Mesendoderm (in vitro differentiated cells): ENCODE results near the gene PREX1.

ENCODE experiments used
- DNase-seq: peaks from one replicate; pipeline ENCODE4 v3.0.0; 2013
- H2AK5ac ChIP-seq: 2 replicates; pipeline ENCODE4 v1.6.1; 2013; ENCODE audit warnings: low read length, inconsistent platforms
- H2BK120ac ChIP-seq: 2 replicates; pipeline ENCODE4 v1.6.1; 2013; ENCODE audit warnings: low read depth, mild to moderate bottlenecking, low read length, moderate library complexity, mixed read lengths
- H2BK15ac ChIP-seq: replicated peaks from 2 replicates; pipeline ENCODE4 v1.6.1; 2013; ENCODE audit warnings: low read depth, mild to moderate bottlenecking, moderate library complexity
- H2BK5ac ChIP-seq: 2 replicates; pipeline ENCODE4 v1.6.1; 2013; ENCODE audit warnings: low read length, inconsistent platforms
- H3K18ac ChIP-seq: 2 replicates; pipeline ENCODE4 v1.6.1; 2013; ENCODE audit warnings: mild to moderate bottlenecking, low read length, mixed read lengths
- H3K23ac ChIP-seq: one replicate; pipeline ENCODE4 v1.6.1; 2013; ENCODE audit warnings: low read length
- H3K27ac ChIP-seq: 2 replicates; pipeline ENCODE4 v1.5.1; 2013; ENCODE audit warnings: low read depth, mild to moderate bottlenecking, inconsistent platforms, low read length, moderate library complexity
- H3K27me3 ChIP-seq: 2 replicates; pipeline ENCODE4 v1.6.1; 2013; ENCODE audit warnings: low read length, control low read depth, mild to moderate bottlenecking, inconsistent platforms; ENCODE audit not compliant: insufficient read depth, poor library complexity
- H3K36me3 ChIP-seq: 2 replicates; pipeline ENCODE4 v1.6.1; 2013; ENCODE audit warnings: low read length, inconsistent platforms; ENCODE audit not compliant: control insufficient read depth, insufficient read depth
- H3K4ac ChIP-seq: one replicate; pipeline ENCODE4 v1.6.1; 2013; ENCODE audit warnings: low read depth, mild to moderate bottlenecking, low read length, moderate library complexity
- H3K4me1 ChIP-seq: 2 replicates; pipeline ENCODE4 v1.6.1; 2013; ENCODE audit warnings: low read depth, low read length, inconsistent platforms; ENCODE audit not compliant: control insufficient read depth
- H3K4me2 ChIP-seq: 2 replicates; pipeline ENCODE4 v1.6.1; 2013; ENCODE audit warnings: low read length
- H3K4me3 ChIP-seq: 2 replicates; pipeline ENCODE4 v1.5.1; 2013; ENCODE audit warnings: mild to moderate bottlenecking, low read length
- H3K56ac ChIP-seq: one replicate; pipeline ENCODE4 v1.6.1; 2013; ENCODE audit warnings: low read length
- H3K79me1 ChIP-seq: 2 replicates; pipeline ENCODE4 v1.6.1; 2013; ENCODE audit warnings: low read length, inconsistent platforms
- H3K79me2 ChIP-seq: 2 replicates; pipeline ENCODE4 v1.6.1; 2013; ENCODE audit warnings: mild to moderate bottlenecking, low read length; ENCODE audit not compliant: control insufficient read depth, insufficient read depth
- H3K9ac ChIP-seq: 2 replicates; pipeline ENCODE4 v1.6.1; 2013; ENCODE audit warnings: low read length, inconsistent platforms
- H4K5ac ChIP-seq: one replicate; pipeline ENCODE4 v1.6.1; 2013; ENCODE audit warnings: low read length
- H4K8ac ChIP-seq: one replicate; pipeline ENCODE4 v1.6.1; 2013; ENCODE audit warnings: low read depth, mild to moderate bottlenecking, control low read depth, low read length, moderate library complexity
- WGBS: extraction: QIAGEN DNeasy Blood & Tissue Kit; methylation state at CpG from one replicate; pipeline ENCODE4 v1.1.7; 2013; ENCODE audit warnings: low lambda C conversion rate, missing lambda C conversion rate; ENCODE audit not compliant: insufficient coverage; ENCODE audit errors: extremely low coverage; 5-methylcytosine and 5-hydroxymethylcytosine counted together

The PREX1 gene

GRCh38 chr20:48819821-48820648 is 7.8 kb downstream of the PREX1 start:
- Histone ChIP-seq H3K79me1 (peaks cover 48% of the 10 kb centered on the region), H3K4me2 (no peak overlapping the region), H3K79me2 (peaks cover 87% of the 10 kb centered on the region), H3K27ac (no peak overlapping the region), H2AK5ac (no peak overlapping the region), H3K56ac (peak overlapping the region; percentile 17), H3K4ac (no peak overlapping the region), H4K8ac (no peak overlapping the region), H3K18ac (no peak overlapping the region), H3K4me1 (peaks cover 5% of the 10 kb centered on the region), H3K27me3 (no peaks in the 10 kb centered on the region), H2BK5ac (no peak overlapping the region), H3K36me3 (peaks cover 1% of the 10 kb centered on the region), H2BK120ac (no peak overlapping the region), H3K4me3 (no peak overlapping the region), H3K23ac (no peak overlapping the region), H2BK15ac (no peak overlapping the region), H3K9ac (no peak overlapping the region), H4K5ac (no peak overlapping the region)
- WGBS, result no CpG with 5 or more reads among the region's 15 CpGs
- no peak for DNase-seq

GRCh38 chr20:48819089-48819488 is 8.7 kb downstream of the PREX1 start:
- Histone ChIP-seq H3K18ac (no peak overlapping the region), H3K27ac (no peak overlapping the region), H3K4me2 (no peak overlapping the region), H2AK5ac (no peak overlapping the region), H3K23ac (no peak overlapping the region), H4K8ac (no peak overlapping the region), H3K4ac (no peak overlapping the region), H4K5ac (no peak overlapping the region), H3K4me1 (peaks cover 1% of the 10 kb centered on the region), H3K79me1 (peaks cover 51% of the 10 kb centered on the region), H3K36me3 (peaks cover 1% of the 10 kb centered on the region), H2BK5ac (no peak overlapping the region), H3K9ac (no peak overlapping the region), H3K4me3 (no peak overlapping the region), H3K56ac (no peak overlapping the region), H3K79me2 (peaks cover 84% of the 10 kb centered on the region), H2BK15ac (no peak overlapping the region), H3K27me3 (no peaks in the 10 kb centered on the region), H2BK120ac (no peak overlapping the region)
- WGBS, result no CpG with 5 or more reads among the region's 3 CpGs
- no peak for DNase-seq

- Histone ChIP-seq H2AK5ac (no peak overlapping the region), H3K36me3 (peaks cover 1% of the 10 kb centered on the region), H3K23ac (no peak overlapping the region), H3K4me2 (no peak overlapping the region), H2BK5ac (no peak overlapping the region), H3K27me3 (no peaks in the 10 kb centered on the region), H3K18ac (no peak overlapping the region), H3K4me1 (peaks cover 1% of the 10 kb centered on the region), H2BK120ac (no peak overlapping the region), H3K79me1 (peaks cover 51% of the 10 kb centered on the region), H3K79me2 (peaks cover 84% of the 10 kb centered on the region), H4K5ac (no peak overlapping the region), H2BK15ac (no peak overlapping the region), H3K56ac (no peak overlapping the region), H3K4me3 (no peak overlapping the region), H4K8ac (no peak overlapping the region), H3K9ac (no peak overlapping the region), H3K27ac (no peak overlapping the region), H3K4ac (no peak overlapping the region)
- no peak for DNase-seq
- no CpG with 5 or more reads among the region's 11 CpGs for WGBS
Measured at GRCh38 chr20:48818481-48818987, 9.3 kb downstream of the PREX1 start.

DNA sequence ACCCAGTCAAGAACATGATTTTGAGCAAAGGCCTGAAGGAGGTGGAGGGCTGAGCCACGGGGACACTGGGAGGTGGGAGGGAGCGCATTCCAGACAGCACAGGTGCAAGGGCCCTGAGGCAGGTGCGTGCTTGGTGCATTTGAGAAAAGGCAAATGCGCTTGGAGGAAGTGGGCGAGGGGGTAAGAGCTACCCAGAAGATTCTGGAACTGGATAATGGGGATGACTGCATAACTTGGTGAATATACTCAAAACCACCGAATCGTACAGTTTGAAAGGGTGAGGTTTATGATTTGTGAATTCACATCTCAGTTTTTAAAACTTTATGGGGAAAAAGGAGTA is 9.8 kb downstream of the PREX1 start:
- H4K5ac ChIP-seq, result no peak overlapping the region

DNA sequence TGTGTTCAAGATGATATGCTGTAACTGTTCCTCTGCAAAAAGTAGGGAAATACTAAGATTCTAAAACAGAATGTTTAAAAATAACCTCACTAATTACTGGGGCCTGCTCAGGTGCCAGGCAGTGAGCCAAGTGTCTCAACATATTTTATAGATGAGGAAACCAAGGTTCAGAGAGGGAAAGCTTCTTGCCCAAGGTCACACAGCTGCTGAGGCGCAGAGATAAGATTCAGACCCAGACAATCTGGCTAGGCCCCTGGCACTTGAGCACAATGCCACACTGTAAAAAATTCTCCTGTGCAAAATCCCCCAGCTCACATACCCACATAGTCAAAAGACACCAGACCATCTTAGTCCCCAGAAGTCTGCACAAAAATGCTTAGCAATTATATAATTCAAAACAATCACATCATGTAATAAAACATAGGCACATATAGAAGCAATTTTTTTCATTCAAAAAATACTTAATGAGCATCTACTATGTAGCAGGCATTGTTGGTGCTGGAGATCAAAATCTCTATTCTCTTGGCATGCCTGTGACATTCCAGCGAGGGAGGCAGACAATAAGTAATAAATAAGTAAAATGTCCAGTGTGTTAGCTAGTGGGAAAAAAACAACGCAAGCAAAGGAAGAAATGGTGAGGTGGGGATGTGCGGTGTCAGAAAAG is 10.3 kb downstream of the PREX1 start:
- Histone ChIP-seq H3K4me1 (peaks cover 1% of the 10 kb centered on the region), H3K4me2 (no peak overlapping the region), H3K9ac (no peak overlapping the region), H3K4ac (no peak overlapping the region), H3K18ac (no peak overlapping the region), H3K36me3 (no peaks in the 10 kb centered on the region), H2BK5ac (no peak overlapping the region), H3K27ac (no peak overlapping the region), H3K56ac (no peak overlapping the region), H2AK5ac (no peak overlapping the region), H3K79me1 (peaks cover 56% of the 10 kb centered on the region), H2BK15ac (no peak overlapping the region), H3K27me3 (no peaks in the 10 kb centered on the region), H2BK120ac (no peak overlapping the region), H3K4me3 (no peak overlapping the region), H3K79me2 (peaks cover 85% of the 10 kb centered on the region), H3K23ac (no peak overlapping the region), H4K8ac (no peak overlapping the region), H4K5ac (no peak overlapping the region)
- no peak for DNase-seq
- WGBS, result no CpG with 5 or more reads among the region's 4 CpGs

More for the DNA sequence above, 9.8 kb downstream of the PREX1 start:
- no peak overlapping the region for H2BK15ac ChIP-seq
- peaks cover 84% of the 10 kb centered on the region for H3K79me2 ChIP-seq
- H3K4me3 ChIP-seq, result no peak overlapping the region
- no CpG with 5 or more reads among the region's 7 CpGs for WGBS
- no peak overlapping the region for H3K18ac ChIP-seq
- H3K36me3 ChIP-seq, result no peaks in the 10 kb centered on the region
- H2AK5ac ChIP-seq, result no peak overlapping the region
- no peak overlapping the region for H3K23ac ChIP-seq
- no peak overlapping the region for H3K27ac ChIP-seq
- no peak overlapping the region for H2BK120ac ChIP-seq
- peaks cover 52% of the 10 kb centered on the region for H3K79me1 ChIP-seq
- H3K4ac ChIP-seq, result no peak overlapping the region
- H3K27me3 ChIP-seq, result no peaks in the 10 kb centered on the region
- no peak overlapping the region for H4K8ac ChIP-seq
- no peak overlapping the region for H3K4me2 ChIP-seq
- no peak for DNase-seq
- peaks cover 1% of the 10 kb centered on the region for H3K4me1 ChIP-seq
- H2BK5ac ChIP-seq, result no peak overlapping the region
- no peak overlapping the region for H3K56ac ChIP-seq
- no peak overlapping the region for H3K9ac ChIP-seq
